Smooth muscle cell of the umbilical artery (primary cell): ENCODE measurements around the gene BTBD10. TPM values are rescaled to one million over a fixed set of nuclear protein-coding genes. Genes with fewer than 3 reads are reported as not detected.

Experiments
- total RNA-seq: library from RNA; depleted of rRNA; stranded (reverse); fragments of >200 nt; gene quantifications from 2 replicates; pipeline ENCODE4 v1.2.3, GENCODE V29; 2014

BTBD10 gene
- total RNA-seq, result 92.9 and 97.7 TPM in 2 replicates

DNA sequence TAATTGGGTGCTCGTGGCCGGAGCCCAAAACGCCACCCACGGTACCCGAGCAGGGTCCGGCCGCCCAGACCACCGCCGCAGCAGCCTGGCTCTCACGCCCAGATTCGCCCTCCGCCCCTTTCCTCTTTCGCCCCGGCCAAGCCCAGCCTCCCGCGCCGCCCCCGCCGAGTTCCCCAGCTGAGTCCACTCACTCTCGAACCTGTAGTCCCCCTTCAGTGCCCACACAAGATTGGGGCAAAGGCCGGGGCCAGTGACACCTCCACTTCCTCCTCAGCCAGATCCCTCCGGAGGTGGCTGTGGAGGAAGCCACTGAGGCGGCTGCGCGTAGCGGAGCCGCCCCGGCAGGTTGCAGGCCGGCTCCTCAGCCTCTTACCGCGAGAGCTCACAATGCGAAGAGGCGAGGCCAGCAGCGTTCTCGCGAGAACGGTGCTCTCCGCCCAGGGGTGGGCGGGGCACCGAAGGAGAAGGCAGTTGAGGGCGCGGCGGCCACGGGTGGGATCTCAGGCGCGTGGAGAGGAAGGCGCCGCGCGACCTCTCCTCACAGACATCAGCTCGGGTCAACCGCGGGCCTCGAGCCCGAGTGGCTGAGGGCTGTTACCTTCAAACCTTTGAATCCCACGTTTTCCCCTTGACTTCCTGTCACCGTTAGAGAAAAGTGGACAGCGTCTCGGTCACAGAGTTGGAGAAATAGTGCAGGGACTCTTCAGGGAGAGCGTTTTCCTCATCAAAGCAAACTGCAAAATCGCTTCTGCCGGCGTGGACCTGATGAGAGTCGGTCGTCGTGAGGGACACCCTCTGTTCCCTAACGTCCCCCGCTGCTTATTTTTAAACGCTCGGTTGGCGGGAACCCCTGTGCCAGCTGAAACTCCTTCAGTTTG lies at the start of gene BTBD10:
TSS of gene BTBD10 (minus strand) at position 322 of the 878 bp plus-strand sequence. CDS start 18,098 bp downstream, outside the sequence.

DNA sequence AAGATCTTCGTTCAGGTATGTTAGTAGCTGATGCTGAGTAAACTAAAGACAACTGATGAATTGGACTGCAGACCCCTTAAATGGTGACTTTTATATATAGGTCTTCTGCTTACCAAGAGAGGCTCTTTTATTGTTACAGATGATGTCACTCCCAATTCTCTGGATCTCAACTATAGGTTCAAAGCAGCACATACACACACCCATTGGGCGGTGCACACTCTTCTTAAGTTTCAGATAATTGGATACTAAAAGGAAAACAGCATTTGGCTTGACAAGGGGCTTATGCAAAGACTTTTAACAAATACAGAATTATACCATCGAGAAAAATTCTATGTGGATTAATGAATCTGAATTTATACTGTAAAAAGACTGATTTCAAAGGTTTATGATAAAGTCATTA lies 32.9 kb upstream of the BTBD10 start, which contains the start of gene PTH:
TSS of gene PTH (minus strand) at position 69 of the 400 bp plus-strand sequence. CDS start 3,142 bp downstream, outside the sequence.

Other genes starting within 250 kb of the BTBD10 start
- 6.6 and 11.9 TPM in 2 replicates for gene BMAL1, start 185.4 kb downstream of the BTBD10 start, total RNA-seq
- not detected in 2 replicates for gene PTH, start 32.8 kb upstream of the BTBD10 start, total RNA-seq
- 50.5 and 97.1 TPM in 2 replicates for gene FAR1, start 205.4 kb upstream of the BTBD10 start, total RNA-seq